Mesodermal cell (in vitro differentiated cells): ENCODE data around the gene TBC1D24.

Experiments
- H3K27ac ChIP-seq: 2 replicates; pipeline ENCODE4 v1.7.0; 2013; ENCODE audit warnings: mild to moderate bottlenecking, low read depth, low read length, moderate library complexity; ENCODE audit not compliant: severe bottlenecking
- H3K36me3 ChIP-seq: 2 replicates; pipeline ENCODE4 v1.7.1; 2013; ENCODE audit warnings: mild to moderate bottlenecking, low read length, moderate library complexity; ENCODE audit not compliant: control insufficient read depth, insufficient read depth
- H3K4me1 ChIP-seq: one replicate; pipeline ENCODE4 v1.7.1; 2013; ENCODE audit warnings: mild to moderate bottlenecking, low read length; ENCODE audit not compliant: insufficient read depth, control insufficient read depth, poor library complexity, severe bottlenecking
- H3K4me3 ChIP-seq: 2 replicates; pipeline ENCODE4 v1.7.0; 2013; ENCODE audit warnings: low read length, control low read depth, mild to moderate bottlenecking; ENCODE audit not compliant: insufficient read depth, poor library complexity, severe bottlenecking; ENCODE audit errors: extremely low read depth
- H3K9me3 ChIP-seq: 2 replicates; pipeline ENCODE4 v1.7.1; 2013; ENCODE audit warnings: mild to moderate bottlenecking, low read length, moderate library complexity; ENCODE audit not compliant: control insufficient read depth
- WGBS, 2 experiments: methylation state at CpG; one replicate each; pipeline ENCODE4 v1.1.5; 2013; ENCODE audit warnings: missing lambda C conversion rate in 2 of 2; ENCODE audit not compliant: insufficient coverage in 2 of 2; 5-methylcytosine and 5-hydroxymethylcytosine counted together

TBC1D24 gene

GRCh38 chr16:2513405-2514332 is 38.7 kb downstream of the TBC1D24 start, which contains the start of gene ATP6V0C:
ATP6V0C (plus strand) TSS chr16:2513952; CDS start chr16:2514104, 152 bp downstream.
- Histone ChIP-seq H3K27ac (peak within 1 kb of the TSS; percentile 97), H3K4me1 (peaks cover 35% of the 10 kb centered on the region), H3K4me3 (peak within 1 kb of the TSS; percentile 82), H3K36me3 (peaks cover 9% of the 10 kb centered on the region), H3K9me3 (no peaks in the 10 kb centered on the region)
- WGBS, 2 experiments = 1 to 2% methylated on average over 78 to 92 of the region's 122 CpGs

GRCh38 chr16:2514333-2515179 is 39.6 kb downstream of the TBC1D24 start:
- WGBS, 2 experiments = 3 to 4% methylated on average over 23 to 42 of the region's 63 CpGs

GRCh38 chr16:2515180-2515851 is 40.4 kb downstream of the TBC1D24 start:
- Histone ChIP-seq H3K4me1 (peaks cover 39% of the 10 kb centered on the region), H3K4me3 (peak overlapping the region; percentile 82), H3K27ac (peak overlapping the region; percentile 62), H3K36me3 (peaks cover 15% of the 10 kb centered on the region), H3K9me3 (no peaks in the 10 kb centered on the region)
- 72 to 75% methylated on average over 6 to 8 of the region's 14 CpGs for WGBS, 2 experiments

More at GRCh38 chr16:2514333-2515179, 39.6 kb downstream of the TBC1D24 start:
- Histone ChIP-seq H3K4me1 (peaks cover 39% of the 10 kb centered on the region), H3K36me3 (peaks cover 15% of the 10 kb centered on the region), H3K9me3 (no peaks in the 10 kb centered on the region), H3K4me3 (peak overlapping the region; percentile 82), H3K27ac (peak overlapping the region; percentile 97)

GRCh38 chr16:2516391-2517240 is 41.7 kb downstream of the TBC1D24 start:
- Histone ChIP-seq H3K9me3 (no peaks in the 10 kb centered on the region), H3K36me3 (peaks cover 21% of the 10 kb centered on the region), H3K27ac (peak overlapping the region; percentile 10), H3K4me1 (peaks cover 40% of the 10 kb centered on the region), H3K4me3 (no peak overlapping the region)
- 90 to 95% methylated on average over 11 of the region's 11 CpGs for WGBS, 2 experiments

GRCh38 chr16:2517954-2518605 is 43.2 kb downstream of the TBC1D24 start:
- Histone ChIP-seq H3K4me3 (no peak overlapping the region), H3K27ac (peak overlapping the region; percentile 10), H3K4me1 (peaks cover 38% of the 10 kb centered on the region), H3K9me3 (no peaks in the 10 kb centered on the region), H3K36me3 (peaks cover 31% of the 10 kb centered on the region)
- WGBS, 2 experiments = 86 to 96% methylated on average over 6 to 12 of the region's 12 CpGs

DNA sequence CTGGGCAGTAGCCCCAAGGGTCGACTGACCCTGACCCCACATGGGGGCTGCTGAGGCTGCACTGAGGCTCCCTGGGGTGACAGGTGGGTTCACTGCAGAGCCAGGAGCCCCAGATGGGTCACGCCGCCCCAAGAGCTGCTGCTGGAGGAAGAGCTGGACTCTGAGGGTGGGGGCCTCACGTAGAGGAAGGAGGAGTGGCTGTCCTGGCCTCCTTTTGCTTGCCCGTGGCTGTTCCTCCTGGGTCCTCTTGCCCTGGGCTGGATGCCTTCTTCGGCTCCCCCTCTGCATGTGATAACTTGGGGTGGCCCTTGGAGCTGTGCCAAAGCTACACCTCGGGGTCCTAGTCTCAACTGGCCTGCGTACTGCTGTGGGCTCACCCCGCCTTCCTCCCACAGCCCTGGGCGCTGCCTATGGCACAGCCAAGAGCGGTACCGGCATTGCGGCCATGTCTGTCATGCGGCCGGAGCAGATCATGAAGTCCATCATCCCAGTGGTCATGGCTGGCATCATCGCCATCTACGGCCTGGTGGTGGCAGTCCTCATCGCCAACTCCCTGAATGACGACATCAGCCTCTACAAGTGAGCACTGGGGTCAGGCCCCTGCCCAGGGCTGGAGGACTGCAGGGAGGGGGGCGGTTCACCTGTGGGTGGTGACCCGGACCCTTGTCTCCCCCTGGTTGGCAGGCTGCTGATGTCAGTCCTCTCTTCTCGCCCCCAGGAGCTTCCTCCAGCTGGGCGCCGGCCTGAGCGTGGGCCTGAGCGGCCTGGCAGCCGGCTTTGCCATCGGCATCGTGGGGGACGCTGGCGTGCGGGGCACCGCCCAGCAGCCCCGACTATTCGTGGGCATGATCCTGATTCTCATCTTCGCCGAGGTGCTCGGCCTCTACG is 44.1 kb downstream of the TBC1D24 start:
- Histone ChIP-seq H3K9me3 (no peaks in the 10 kb centered on the region), H3K36me3 (peaks cover 41% of the 10 kb centered on the region), H3K4me1 (peaks cover 38% of the 10 kb centered on the region), H3K4me3 (peak overlapping the region; percentile 16), H3K27ac (peak overlapping the region; percentile 79)
- 94% methylated on average over 36 to 39 of the region's 39 CpGs for WGBS, 2 experiments

GRCh38 chr16:2519711-2520080 is 44.8 kb downstream of the TBC1D24 start:
- 68 to 86% methylated on average over 10 to 15 of the region's 22 CpGs for WGBS, 2 experiments
- Histone ChIP-seq H3K27ac (peak overlapping the region; percentile 79), H3K4me3 (peak overlapping the region; percentile 16), H3K36me3 (peaks cover 47% of the 10 kb centered on the region), H3K4me1 (peaks cover 38% of the 10 kb centered on the region), H3K9me3 (no peaks in the 10 kb centered on the region)

DNA sequence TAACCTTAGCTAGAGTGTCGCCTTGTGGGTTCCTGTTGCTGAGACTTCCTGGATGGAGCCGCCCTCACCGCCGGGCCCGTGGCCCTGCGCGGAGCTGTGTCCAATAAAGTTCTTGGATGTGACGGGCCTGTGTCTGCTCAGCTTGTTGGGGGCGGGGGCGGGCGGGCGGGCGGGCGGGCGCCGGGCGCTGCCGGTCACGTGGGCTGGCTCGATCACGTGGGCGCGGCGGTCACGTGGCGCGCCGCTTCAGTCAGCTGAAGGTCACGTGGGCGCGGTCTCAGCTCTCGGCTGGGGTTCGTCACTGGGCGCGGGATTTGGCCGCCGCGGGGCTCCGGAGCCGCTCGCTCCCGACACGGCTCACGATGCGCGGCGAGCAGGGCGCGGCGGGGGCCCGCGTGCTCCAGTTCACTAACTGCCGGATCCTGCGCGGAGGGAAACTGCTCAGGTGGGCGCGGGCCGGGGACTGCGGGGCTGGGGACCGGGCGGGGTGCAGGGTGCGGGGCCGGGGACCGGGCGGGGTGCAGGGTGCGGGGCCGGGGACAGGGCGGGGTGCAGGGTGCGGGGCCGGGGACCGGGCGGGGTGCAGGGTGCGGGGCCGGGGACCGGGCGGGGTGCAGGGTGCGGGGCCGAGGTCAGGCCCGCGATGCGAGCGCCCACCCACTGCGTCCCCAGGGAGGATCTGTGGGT is 45.3 kb downstream of the TBC1D24 start, which contains the start of gene AMDHD2:
TSS of gene AMDHD2 (plus strand) at position 275 of the 687 bp plus-strand sequence. CDS start at position 363, 88 bp downstream.
- Histone ChIP-seq H3K36me3 (peaks cover 51% of the 10 kb centered on the region), H3K9me3 (no peaks in the 10 kb centered on the region), H3K27ac (peak within 1 kb of the TSS; percentile 79), H3K4me1 (peaks cover 37% of the 10 kb centered on the region), H3K4me3 (peak within 1 kb of the TSS; percentile 56)
- WGBS, 2 experiments = 2 to 3% methylated on average over 17 to 38 of the region's 83 CpGs
